ENCODE measurements around the gene POLR1C.

GRCh38 chr6:43497129-43497396, 19.8 kb upstream of the POLR1C start:
- no peak for TF ChIP-seq POLR2A (IDR thresholded peaks at IDR 0.05)
- no peak for TF ChIP-seq CTCF (IDR thresholded peaks at IDR 0.05 in 4 of 5, conservative IDR thresholded peaks at IDR 0.05 in 1 of 5)
